Measurements from ENCODE around the gene CABP7. TPM values are rescaled to one million over a fixed set of nuclear protein-coding genes. Genes with fewer than 3 reads are reported as not detected.

The CABP7 gene
- not detected for total RNA-seq

- Mint-ChIP-seq H3K36me3 (ENCODE audit: low read depth) (no peaks in the 10 kb centered on the region), H3K4me3 (no peak within 1 kb of the TSS), H3K4me1 (ENCODE audit: low read depth) (peaks cover 1% of the 10 kb centered on the region), H3K9me3 (ENCODE audit: insufficient read depth) (no peaks in the 10 kb centered on the region), H3K27ac (no peak within 1 kb of the TSS), H3K27me3 (ENCODE audit: low read depth) (peaks cover 42% of the 10 kb centered on the region)
- POLR2A ChIA-PET, result no interaction called here
- DNase-seq (no peak), ATAC-seq (peak; percentile 39)
- CTCF ChIA-PET, result no interaction called here
These were observed at the start of gene CABP7 for GRCh38 chr22:29719899-29720645. Gene CABP7 (plus strand): TSS chr22:29720003. CDS start chr22:29720425, 422 bp downstream.

- Mint-ChIP-seq H3K27ac (no peak overlapping the region), H3K27me3 (ENCODE audit: low read depth) (no peaks in the 10 kb centered on the region), H3K4me3 (no peak overlapping the region), H3K36me3 (ENCODE audit: low read depth) (peaks cover 37% of the 10 kb centered on the region), H3K9me3 (ENCODE audit: insufficient read depth) (no peaks in the 10 kb centered on the region), H3K4me1 (ENCODE audit: low read depth) (no peaks in the 10 kb centered on the region)
- ATAC-seq (no peak), DNase-seq (no peak)
- POLR2A ChIA-PET, result no interaction called here
- CTCF ChIA-PET, result interaction anchor here (0.8 to 2.3 kb wide), 2 partner anchors 34 to 45 kb away, joined by 3 to 5 read pairs; no protein-coding TSS in a partner anchor
These were observed 49.2 kb upstream of the CABP7 start for GRCh38 chr22:29670626-29671025.

- ChIA-PET POLR2A (no interaction called here), CTCF (interaction anchor here (0.6 kb wide), 1 partner anchor 228 kb away, joined by 3 read pairs; no protein-coding TSS in a partner anchor)
- ATAC-seq (no peak), DNase-seq (no peak)
- Mint-ChIP-seq H3K27ac (no peak overlapping the region), H3K27me3 (ENCODE audit: low read depth) (no peaks in the 10 kb centered on the region), H3K9me3 (ENCODE audit: insufficient read depth) (no peaks in the 10 kb centered on the region), H3K4me3 (no peak overlapping the region), H3K36me3 (ENCODE audit: low read depth) (peaks cover 51% of the 10 kb centered on the region), H3K4me1 (ENCODE audit: low read depth) (no peaks in the 10 kb centered on the region)
These were observed 46.3 kb upstream of the CABP7 start for GRCh38 chr22:29673361-29674066.

GRCh38 chr22:29674121-29674520 is 45.7 kb upstream of the CABP7 start:
- ChIA-PET POLR2A (no interaction called here), CTCF (interaction anchor here (0.6 kb wide), 1 partner anchor 228 kb away, joined by 3 read pairs; no protein-coding TSS in a partner anchor)
- Mint-ChIP-seq H3K4me1 (ENCODE audit: low read depth) (no peaks in the 10 kb centered on the region), H3K36me3 (ENCODE audit: low read depth) (peaks cover 47% of the 10 kb centered on the region), H3K27me3 (ENCODE audit: low read depth) (no peaks in the 10 kb centered on the region), H3K27ac (no peak overlapping the region), H3K4me3 (no peak overlapping the region), H3K9me3 (ENCODE audit: insufficient read depth) (no peaks in the 10 kb centered on the region)
- no peak for ATAC-seq
- DNase-seq, result no peak

GRCh38 chr22:29679316-29679715 is 40.5 kb upstream of the CABP7 start:
- ATAC-seq (no peak), DNase-seq (no peak)
- CTCF ChIA-PET, result interaction anchor here (1.2 kb wide), 1 partner anchor 10 kb away, joined by 3 read pairs; no protein-coding TSS in a partner anchor
- no peak overlapping the region for H3K27ac Mint-ChIP-seq
- no peaks in the 10 kb centered on the region for H3K4me1 Mint-ChIP-seq (ENCODE audit: low read depth)
- H3K9me3 Mint-ChIP-seq (ENCODE audit: insufficient read depth), result no peaks in the 10 kb centered on the region
- no peaks in the 10 kb centered on the region for H3K27me3 Mint-ChIP-seq (ENCODE audit: low read depth)
- H3K4me3 Mint-ChIP-seq, result no peak overlapping the region
- POLR2A ChIA-PET, result no interaction called here
- H3K36me3 Mint-ChIP-seq (ENCODE audit: low read depth), result peaks cover 44% of the 10 kb centered on the region

- Mint-ChIP-seq H3K27me3 (ENCODE audit: low read depth) (no peaks in the 10 kb centered on the region), H3K27ac (no peak overlapping the region), H3K9me3 (ENCODE audit: insufficient read depth) (no peaks in the 10 kb centered on the region), H3K36me3 (ENCODE audit: low read depth) (peaks cover 21% of the 10 kb centered on the region), H3K4me3 (no peak overlapping the region), H3K4me1 (ENCODE audit: low read depth) (no peaks in the 10 kb centered on the region)
- DNase-seq, result no peak
- ChIA-PET CTCF (no interaction called here), POLR2A (no interaction called here)
- no peak for ATAC-seq
These were observed 36.3 kb upstream of the CABP7 start for GRCh38 chr22:29683536-29683935.

- POLR2A ChIA-PET, result no interaction called here
- ATAC-seq (no peak), DNase-seq (no peak)
- H3K9me3 Mint-ChIP-seq (ENCODE audit: insufficient read depth), result no peaks in the 10 kb centered on the region
- peaks cover 19% of the 10 kb centered on the region for H3K36me3 Mint-ChIP-seq (ENCODE audit: low read depth)
- CTCF ChIA-PET, result no interaction called here
- no peak overlapping the region for H3K4me3 Mint-ChIP-seq
- H3K27me3 Mint-ChIP-seq (ENCODE audit: low read depth), result no peaks in the 10 kb centered on the region
- no peaks in the 10 kb centered on the region for H3K4me1 Mint-ChIP-seq (ENCODE audit: low read depth)
- no peak overlapping the region for H3K27ac Mint-ChIP-seq
These were observed 35.6 kb upstream of the CABP7 start for GRCh38 chr22:29684244-29684643.

- Mint-ChIP-seq H3K9me3 (ENCODE audit: insufficient read depth) (no peaks in the 10 kb centered on the region), H3K36me3 (ENCODE audit: low read depth) (peaks cover 9% of the 10 kb centered on the region), H3K4me3 (no peak overlapping the region), H3K4me1 (ENCODE audit: low read depth) (no peaks in the 10 kb centered on the region), H3K27me3 (ENCODE audit: low read depth) (no peaks in the 10 kb centered on the region), H3K27ac (no peak overlapping the region)
- ChIA-PET CTCF (interaction anchor here (0.7 to 3.3 kb wide), 13 partner anchors 10 to 400 kb away, joined by 3 to 24 read pairs (median 3); no protein-coding TSS in a partner anchor), POLR2A (no interaction called here)
- DNase-seq (no peak), ATAC-seq (no peak)
These were observed 30.5 kb upstream of the CABP7 start for GRCh38 chr22:29689206-29689879.

- Mint-ChIP-seq H3K27me3 (ENCODE audit: low read depth) (no peaks in the 10 kb centered on the region), H3K27ac (no peak overlapping the region), H3K4me3 (no peak overlapping the region), H3K36me3 (ENCODE audit: low read depth) (peaks cover 7% of the 10 kb centered on the region), H3K9me3 (ENCODE audit: insufficient read depth) (no peaks in the 10 kb centered on the region), H3K4me1 (ENCODE audit: low read depth) (no peaks in the 10 kb centered on the region)
- CTCF ChIA-PET, result interaction anchor here (0.7 to 3.3 kb wide), 13 partner anchors 9 to 399 kb away, joined by 3 to 24 read pairs (median 3); no protein-coding TSS in a partner anchor
- DNase-seq (peak; percentile 53), ATAC-seq (no peak)
- POLR2A ChIA-PET, result no interaction called here
These were observed 30.0 kb upstream of the CABP7 start for GRCh38 chr22:29689880-29690213.

- ATAC-seq (no peak), DNase-seq (no peak)
- Mint-ChIP-seq H3K4me1 (ENCODE audit: low read depth) (no peaks in the 10 kb centered on the region), H3K27me3 (ENCODE audit: low read depth) (no peaks in the 10 kb centered on the region), H3K9me3 (ENCODE audit: insufficient read depth) (no peaks in the 10 kb centered on the region), H3K4me3 (no peak overlapping the region), H3K36me3 (ENCODE audit: low read depth) (peaks cover 9% of the 10 kb centered on the region), H3K27ac (no peak overlapping the region)
- ChIA-PET POLR2A (no interaction called here), CTCF (interaction anchor here (0.7 to 3.3 kb wide), 12 partner anchors 9 to 398 kb away, joined by 3 to 24 read pairs (median 4); no protein-coding TSS in a partner anchor)
These were observed 29.3 kb upstream of the CABP7 start for GRCh38 chr22:29690476-29690875.

- Mint-ChIP-seq H3K27me3 (ENCODE audit: low read depth) (no peaks in the 10 kb centered on the region), H3K27ac (no peak overlapping the region), H3K4me3 (no peak overlapping the region), H3K4me1 (ENCODE audit: low read depth) (no peaks in the 10 kb centered on the region), H3K9me3 (ENCODE audit: insufficient read depth) (no peaks in the 10 kb centered on the region), H3K36me3 (ENCODE audit: low read depth) (peaks cover 8% of the 10 kb centered on the region)
- ATAC-seq, result no peak
- CTCF ChIA-PET, result interaction anchor here (0.7 to 1.3 kb wide), 2 partner anchors 10 to 67 kb away, joined by 3 read pairs; no protein-coding TSS in a partner anchor
- no peak for DNase-seq
- POLR2A ChIA-PET, result no interaction called here
These were observed 28.0 kb upstream of the CABP7 start for GRCh38 chr22:29691636-29692326.

Measured in activated CD8-positive, alpha-beta T cell treated with anti-CD3 and anti-CD28 coated beads, Interleukin-2, amount 10 ng/mL, durations not matched to agents 7 days and 5 days (primary cell).